CD4-positive, alpha-beta T cell treated with Interleukin-2 at 100 ng/mL for 4 hours (primary cell): ENCODE data around the gene PNPLA6.
"Not testable (repeated sequence)": the region's sequence is repeated elsewhere in the genome, so short reads cannot be mapped to it uniquely, and the experiment has no call there.

Source experiments
- DNase-seq: peaks from one replicate; pipeline ENCODE4 v3.0.0-alpha.2; 2020; ENCODE audit warnings: low spot score

PNPLA6 gene

GRCh38 chr19:7533925-7534480 lies 1.5 kb upstream of the PNPLA6 start:
- peak; percentile 88 for DNase-seq

- peak; percentile 18 for DNase-seq
These were observed 928 bp upstream of the PNPLA6 start for GRCh38 chr19:7534531-7535046.

- DNase-seq = no peak
These were observed 630 bp downstream of the PNPLA6 start for GRCh38 chr19:7535998-7536695.

- DNase-seq = not testable (repeated sequence)
These were observed 3.5 kb downstream of the PNPLA6 start for GRCh38 chr19:7538990-7539389.

- DNase-seq = no peak
These were observed 4.4 kb downstream of the PNPLA6 start for GRCh38 chr19:7539827-7540425.

GRCh38 chr19:7540761-7541474 lies 5.4 kb downstream of the PNPLA6 start:
- no peak for DNase-seq

GRCh38 chr19:7541475-7541824 lies 5.9 kb downstream of the PNPLA6 start:
- no peak for DNase-seq

- no peak for DNase-seq
These were observed 6.4 kb downstream of the PNPLA6 start for GRCh38 chr19:7541828-7542443.

GRCh38 chr19:7542556-7543348 lies 7.2 kb downstream of the PNPLA6 start:
- no peak for DNase-seq

- DNase-seq = no peak
These were observed 9.1 kb downstream of the PNPLA6 start for GRCh38 chr19:7544626-7545025.

- no peak for DNase-seq
These were observed 9.8 kb downstream of the PNPLA6 start for GRCh38 chr19:7545300-7545699.

GRCh38 chr19:7545904-7546303 lies 10.4 kb downstream of the PNPLA6 start:
- no peak for DNase-seq

GRCh38 chr19:7547159-7547558 lies 11.6 kb downstream of the PNPLA6 start:
- DNase-seq = no peak

GRCh38 chr19:7549429-7550148 lies 14.1 kb downstream of the PNPLA6 start:
- no peak for DNase-seq

GRCh38 chr19:7550169-7550770 lies 14.8 kb downstream of the PNPLA6 start:
- DNase-seq = no peak

GRCh38 chr19:7550987-7551761 lies 15.7 kb downstream of the PNPLA6 start:
- DNase-seq = peak; percentile 16

- DNase-seq = no peak
These were observed 17.3 kb downstream of the PNPLA6 start for GRCh38 chr19:7552781-7553180.

GRCh38 chr19:7554565-7554964 lies 19.0 kb downstream of the PNPLA6 start:
- no peak for DNase-seq

- DNase-seq = no peak
These were observed 19.7 kb downstream of the PNPLA6 start for GRCh38 chr19:7554990-7555864.
